Measurements from ENCODE around the gene TFAM. TPM values are rescaled to one million over a fixed set of nuclear protein-coding genes. Genes with fewer than 3 reads are reported as not detected.
"Not testable (repeated sequence)": the region's sequence is repeated elsewhere in the genome, so short reads cannot be mapped to it uniquely, and the experiment has no call there.

Gene TFAM
- total RNA-seq, 1 experiment from 2014 or later: 42.5 TPM

- DNase-seq (ENCODE audit: low spot score): no peak
These were observed 12.4 kb upstream of the TFAM start for GRCh38 chr10:58372607-58373441.

- DNase-seq (ENCODE audit: low spot score): no peak
These were observed 11.8 kb upstream of the TFAM start for GRCh38 chr10:58373442-58373827.

- DNase-seq (ENCODE audit: low spot score): no peak
These were observed 2.7 kb upstream of the TFAM start for GRCh38 chr10:58382489-58382995.

GRCh38 chr10:58384095-58384494 lies 1.1 kb upstream of the TFAM start:
- no peak for DNase-seq (ENCODE audit: low spot score)

GRCh38 chr10:58384544-58384998 lies 639 bp upstream of the TFAM start:
- DNase-seq (ENCODE audit: low spot score): no peak

- DNase-seq (ENCODE audit: low spot score): peak; percentile 12
These were observed 538 bp downstream of the TFAM start for GRCh38 chr10:58385784-58386112.

GRCh38 chr10:58389024-58389423 lies 3.8 kb downstream of the TFAM start:
- DNase-seq (ENCODE audit: low spot score): no peak

- DNase-seq (ENCODE audit: low spot score): no peak
These were observed 8.1 kb downstream of the TFAM start for GRCh38 chr10:58393317-58393716.

- DNase-seq (ENCODE audit: low spot score): no peak
These were observed 9.3 kb downstream of the TFAM start for GRCh38 chr10:58394471-58394870.

GRCh38 chr10:58396057-58396456 lies 10.8 kb downstream of the TFAM start:
- no peak for DNase-seq (ENCODE audit: low spot score)

GRCh38 chr10:58397830-58398229 lies 12.6 kb downstream of the TFAM start:
- no peak for DNase-seq (ENCODE audit: low spot score)

GRCh38 chr10:58399410-58399809 lies 14.2 kb downstream of the TFAM start:
- DNase-seq (ENCODE audit: low spot score): no peak

- DNase-seq (ENCODE audit: low spot score): no peak
These were observed 15.4 kb downstream of the TFAM start for GRCh38 chr10:58400609-58401008.

GRCh38 chr10:58404001-58404400 lies 18.8 kb downstream of the TFAM start:
- no peak for DNase-seq (ENCODE audit: low spot score)

GRCh38 chr10:58409956-58410610 lies 24.9 kb downstream of the TFAM start:
- DNase-seq (ENCODE audit: low spot score): no peak

GRCh38 chr10:58412502-58412961 lies 27.3 kb downstream of the TFAM start:
- peak; percentile 6 for DNase-seq (ENCODE audit: low spot score)

- DNase-seq (ENCODE audit: low spot score): peak; percentile 56
These were observed 29.2 kb downstream of the TFAM start for GRCh38 chr10:58414270-58415041.

GRCh38 chr10:58415757-58416156 lies 30.5 kb downstream of the TFAM start:
- no peak for DNase-seq (ENCODE audit: low spot score)

GRCh38 chr10:58417902-58418301 lies 32.7 kb downstream of the TFAM start:
- not testable (repeated sequence) for DNase-seq (ENCODE audit: low spot score)

- DNase-seq (ENCODE audit: low spot score): no peak
These were observed 39.0 kb downstream of the TFAM start for GRCh38 chr10:58424176-58424575.

- DNase-seq (ENCODE audit: low spot score): not testable (repeated sequence)
These were observed 43.2 kb downstream of the TFAM start for GRCh38 chr10:58428436-58428835.

GRCh38 chr10:58431903-58432302 lies 46.7 kb downstream of the TFAM start:
- DNase-seq (ENCODE audit: low spot score): no peak

All from H4 (cell line).